KMS-11 (cell line): ENCODE data around the gene ECE1.

Experiments used
- H2AFZ ChIP-seq: fragments of 200-600 bp; sonication (generic); 2 replicates; pipeline ENCODE4 v1.6.1; 2016; ENCODE audit warnings: antibody characterized with exemption, mixed run types, low read depth
- H3K27ac ChIP-seq: fragments of 200-600 bp; sonication (generic); 2 replicates; pipeline ENCODE4 v1.6.1; 2016; ENCODE audit warnings: mild to moderate bottlenecking, mixed run types
- H3K27me3 ChIP-seq: fragments of 200-600 bp; sonication (generic); 2 replicates; pipeline ENCODE4 v1.6.1; 2017; ENCODE audit warnings: mild to moderate bottlenecking, low read depth, mixed run types, moderate library complexity; ENCODE audit not compliant: insufficient read depth
- H3K36me3 ChIP-seq: fragments of 200-600 bp; sonication (generic); 2 replicates; pipeline ENCODE4 v1.6.1; 2017; ENCODE audit warnings: mild to moderate bottlenecking, mixed run types; ENCODE audit not compliant: insufficient read depth
- H3K4me1 ChIP-seq: fragments of 200-600 bp; sonication (generic); 2 replicates; pipeline ENCODE4 v1.6.1; 2016; ENCODE audit warnings: mild to moderate bottlenecking, low read depth, mixed run types; ENCODE audit not compliant: poor library complexity, severe bottlenecking
- H3K4me2 ChIP-seq: fragments of 200-600 bp; sonication (generic); 2 replicates; pipeline ENCODE4 v1.7.0; 2016; ENCODE audit warnings: mild to moderate bottlenecking, mixed run types
- H3K4me3 ChIP-seq: fragments of 200-600 bp; sonication (generic); IDR thresholded peaks from 2 replicates; pipeline ENCODE4 v1.6.1; 2017; ENCODE audit warnings: low read depth, low read length, mixed read lengths; ENCODE audit not compliant: insufficient read depth
- H3K79me2 ChIP-seq: fragments of 200-600 bp; sonication (generic); 2 replicates; pipeline ENCODE4 v1.6.1; 2016; ENCODE audit warnings: low read depth, mixed run types; ENCODE audit not compliant: insufficient read depth
- H3K9ac ChIP-seq: fragments of 200-600 bp; sonication (generic); 2 replicates; pipeline ENCODE4 v1.6.1; 2016; ENCODE audit warnings: mild to moderate bottlenecking, mixed run types
- H4K20me1 ChIP-seq: fragments of 200-600 bp; sonication (generic); 2 replicates; pipeline ENCODE4 v1.6.1; 2016; ENCODE audit warnings: mild to moderate bottlenecking, mixed run types; ENCODE audit not compliant: insufficient read depth
- CTCF ChIP-seq: fragments of 200-600 bp; sonication (generic); conservative IDR thresholded peaks from 2 replicates; pipeline ENCODE4 v1.6.1; 2017; ENCODE audit warnings: low read depth, mild to moderate bottlenecking, antibody characterized with exemption, low read length, moderate library complexity, mixed read lengths

ECE1 gene

GRCh38 chr1:21337454-21337927, 47.2 kb upstream of the ECE1 start:
- Histone ChIP-seq H3K79me2 (no peaks in the 10 kb centered on the region), H4K20me1 (no peaks in the 10 kb centered on the region), H3K27me3 (no peaks in the 10 kb centered on the region), H3K27ac (no peak overlapping the region), H3K4me1 (peaks cover 12% of the 10 kb centered on the region), H3K36me3 (no peaks in the 10 kb centered on the region), H3K9ac (no peak overlapping the region), H2AFZ (no peak overlapping the region), H3K4me3 (no peak overlapping the region), H3K4me2 (no peak overlapping the region)
- no peak for TF ChIP-seq CTCF

- peaks cover 12% of the 10 kb centered on the region for H3K4me1 ChIP-seq
- no peak overlapping the region for H3K4me2 ChIP-seq
- H3K27me3 ChIP-seq: no peaks in the 10 kb centered on the region
- no peak overlapping the region for H2AFZ ChIP-seq
- H3K79me2 ChIP-seq: no peaks in the 10 kb centered on the region
- H3K36me3 ChIP-seq: no peaks in the 10 kb centered on the region
- TF ChIP-seq CTCF: no peak
- H3K27ac ChIP-seq: no peak overlapping the region
- H3K9ac ChIP-seq: no peak overlapping the region
- no peak overlapping the region for H3K4me3 ChIP-seq
- no peaks in the 10 kb centered on the region for H4K20me1 ChIP-seq
Measured at GRCh38 chr1:21337010-21337437, 46.8 kb upstream of the ECE1 start.

GRCh38 chr1:21335750-21336224, 45.5 kb upstream of the ECE1 start:
- no peaks in the 10 kb centered on the region for H3K79me2 ChIP-seq
- no peak overlapping the region for H3K9ac ChIP-seq
- H3K4me1 ChIP-seq: peaks cover 12% of the 10 kb centered on the region
- H3K4me3 ChIP-seq: no peak overlapping the region
- H3K27me3 ChIP-seq: no peaks in the 10 kb centered on the region
- no peaks in the 10 kb centered on the region for H4K20me1 ChIP-seq
- no peak overlapping the region for H3K4me2 ChIP-seq
- no peak overlapping the region for H3K27ac ChIP-seq
- H3K36me3 ChIP-seq: no peaks in the 10 kb centered on the region
- TF ChIP-seq CTCF: no peak
- no peak overlapping the region for H2AFZ ChIP-seq

GRCh38 chr1:21335088-21335691, 44.9 kb upstream of the ECE1 start:
- Histone ChIP-seq H3K36me3 (no peaks in the 10 kb centered on the region), H3K9ac (no peak overlapping the region), H3K4me3 (no peak overlapping the region), H2AFZ (no peak overlapping the region), H4K20me1 (no peaks in the 10 kb centered on the region), H3K4me1 (peaks cover 9% of the 10 kb centered on the region), H3K4me2 (no peak overlapping the region), H3K27ac (no peak overlapping the region), H3K27me3 (no peaks in the 10 kb centered on the region), H3K79me2 (no peaks in the 10 kb centered on the region)
- TF ChIP-seq CTCF: peak; percentile 9; the same call in 1 of the 2 replicates
